ENCODE data around the gene ALG2. TPM values are rescaled to one million over a fixed set of nuclear protein-coding genes. Genes with fewer than 3 reads are reported as not detected.
A peak's percentile ranks its signal among the peaks of the same experiment; 100 is the strongest.

Gene ALG2
- total RNA-seq, 1 donor: 51.8 TPM

DNA sequence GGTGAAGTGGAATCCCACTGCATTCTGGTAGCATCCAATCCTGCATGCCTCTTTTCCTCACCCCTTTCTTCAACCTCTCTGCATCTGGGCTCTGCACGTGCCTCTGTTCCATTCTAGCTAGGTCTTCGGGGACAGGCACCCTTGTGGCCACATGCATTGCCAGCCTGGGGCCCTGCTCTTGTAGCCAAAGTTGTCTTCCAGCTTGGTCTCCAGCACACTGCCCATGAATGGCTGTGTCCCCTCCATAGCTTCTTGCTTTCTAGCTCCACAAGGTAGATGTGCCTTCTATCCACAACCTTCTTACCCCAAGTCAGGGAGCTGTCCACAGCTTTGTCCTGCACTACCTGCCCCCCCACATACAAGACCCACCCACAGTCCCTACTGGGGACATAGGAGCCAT, 32.6 kb downstream of the ALG2 start:
- Histone ChIP-seq H3K27ac (ENCODE audit: low read depth, low read length) (no peak overlapping the region), H3K4me1 (ENCODE audit: insufficient read depth, low read length) (peaks cover 13% of the 10 kb centered on the region), H3K9me3 (ENCODE audit: low read depth, low read length) (no peaks in the 10 kb centered on the region), H3K36me3 (ENCODE audit: insufficient read depth, low read length) (no peaks in the 10 kb centered on the region), H3K4me2 (ENCODE audit: insufficient read depth, low read length) (no peak overlapping the region), H2AFZ (ENCODE audit: low read length) (no peak overlapping the region), H3K27me3 (ENCODE audit: insufficient read depth, low read length) (peaks cover 37% of the 10 kb centered on the region), H3K4me3 (ENCODE audit: insufficient read depth, low read length) (no peak overlapping the region), H3K79me2 (ENCODE audit: insufficient read depth, low read length) (no peaks in the 10 kb centered on the region), H4K20me1 (ENCODE audit: insufficient read depth, low read length) (no peaks in the 10 kb centered on the region)
- TF ChIP-seq CTCF (IDR thresholded peaks at IDR 0.05; ENCODE audit: extremely low read depth, low read depth, low read length): no peak
- no peak for DNase-seq (ENCODE audit: insufficient read length, low spot score, missing footprints)

GRCh38 chr9:99187311-99187710, 34.4 kb downstream of the ALG2 start:
- H3K4me2 ChIP-seq (ENCODE audit: insufficient read depth, low read length): no peak overlapping the region
- H3K4me3 ChIP-seq (ENCODE audit: insufficient read depth, low read length): no peak overlapping the region
- H3K27ac ChIP-seq (ENCODE audit: low read depth, low read length): no peak overlapping the region
- H3K4me1 ChIP-seq (ENCODE audit: insufficient read depth, low read length): peaks cover 7% of the 10 kb centered on the region
- peaks cover 37% of the 10 kb centered on the region for H3K27me3 ChIP-seq (ENCODE audit: insufficient read depth, low read length)
- no peak for DNase-seq (ENCODE audit: insufficient read length, low spot score, missing footprints)
- H3K79me2 ChIP-seq (ENCODE audit: insufficient read depth, low read length): no peaks in the 10 kb centered on the region
- no peaks in the 10 kb centered on the region for H4K20me1 ChIP-seq (ENCODE audit: insufficient read depth, low read length)
- TF ChIP-seq CTCF (IDR thresholded peaks at IDR 0.05; ENCODE audit: extremely low read depth, low read depth, low read length): no peak
- no peaks in the 10 kb centered on the region for H3K36me3 ChIP-seq (ENCODE audit: insufficient read depth, low read length)
- H3K9me3 ChIP-seq (ENCODE audit: low read depth, low read length): no peaks in the 10 kb centered on the region
- H2AFZ ChIP-seq (ENCODE audit: low read length): no peak overlapping the region

DNA sequence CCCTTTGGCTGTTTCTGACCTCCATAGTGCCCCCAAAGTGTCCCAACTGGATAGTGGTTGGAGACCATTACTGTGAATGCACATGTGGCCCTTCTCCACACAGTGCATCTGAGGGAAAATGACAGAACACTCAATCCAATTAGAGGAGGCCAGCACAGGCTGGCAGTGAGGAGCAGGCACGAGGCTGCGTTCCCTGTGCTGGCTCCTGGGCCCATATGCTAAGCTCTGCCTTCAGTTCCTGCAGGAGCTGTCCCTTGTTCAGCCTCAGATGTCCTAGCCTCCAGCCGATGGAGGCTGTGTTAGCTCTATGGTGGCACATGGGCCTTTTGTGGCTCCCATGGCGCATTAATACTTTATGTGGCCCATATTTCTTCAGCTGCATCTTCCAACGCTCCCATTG, 35.8 kb downstream of the ALG2 start:
- no peaks in the 10 kb centered on the region for H3K79me2 ChIP-seq (ENCODE audit: insufficient read depth, low read length)
- H2AFZ ChIP-seq (ENCODE audit: low read length): no peak overlapping the region
- H4K20me1 ChIP-seq (ENCODE audit: insufficient read depth, low read length): no peaks in the 10 kb centered on the region
- H3K4me2 ChIP-seq (ENCODE audit: insufficient read depth, low read length): no peak overlapping the region
- H3K36me3 ChIP-seq (ENCODE audit: insufficient read depth, low read length): no peaks in the 10 kb centered on the region
- peaks cover 37% of the 10 kb centered on the region for H3K27me3 ChIP-seq (ENCODE audit: insufficient read depth, low read length)
- H3K27ac ChIP-seq (ENCODE audit: low read depth, low read length): no peak overlapping the region
- no peak overlapping the region for H3K4me3 ChIP-seq (ENCODE audit: insufficient read depth, low read length)
- DNase-seq (ENCODE audit: insufficient read length, low spot score, missing footprints): no peak
- H3K9me3 ChIP-seq (ENCODE audit: low read depth, low read length): no peaks in the 10 kb centered on the region
- peaks cover 7% of the 10 kb centered on the region for H3K4me1 ChIP-seq (ENCODE audit: insufficient read depth, low read length)
- no peak for TF ChIP-seq CTCF (IDR thresholded peaks at IDR 0.05; ENCODE audit: extremely low read depth, low read depth, low read length)

DNA sequence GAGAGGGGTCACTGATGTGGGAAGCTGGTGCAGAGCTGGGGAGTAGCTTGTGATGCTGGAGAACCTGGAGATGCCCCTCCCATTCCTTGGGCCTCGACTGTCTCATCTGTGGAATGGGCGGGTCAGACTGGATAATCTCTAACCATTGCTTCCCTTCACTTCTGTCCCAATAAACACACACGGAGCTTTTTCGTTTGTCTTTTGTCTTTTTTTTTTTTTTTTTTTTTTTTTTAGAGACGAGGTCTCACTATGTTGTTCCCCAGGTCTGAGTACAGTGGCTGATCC, 36.5 kb downstream of the ALG2 start:
- no peak for TF ChIP-seq CTCF (IDR thresholded peaks at IDR 0.05; ENCODE audit: extremely low read depth, low read depth, low read length)
- Histone ChIP-seq H3K4me1 (ENCODE audit: insufficient read depth, low read length) (peaks cover 7% of the 10 kb centered on the region), H3K36me3 (ENCODE audit: insufficient read depth, low read length) (no peaks in the 10 kb centered on the region), H3K9me3 (ENCODE audit: low read depth, low read length) (no peaks in the 10 kb centered on the region), H3K27me3 (ENCODE audit: insufficient read depth, low read length) (peaks cover 37% of the 10 kb centered on the region), H4K20me1 (ENCODE audit: insufficient read depth, low read length) (no peaks in the 10 kb centered on the region), H3K4me2 (ENCODE audit: insufficient read depth, low read length) (peak overlapping the region; percentile 90), H2AFZ (ENCODE audit: low read length) (peak overlapping the region; percentile 98), H3K4me3 (ENCODE audit: insufficient read depth, low read length) (peak overlapping the region; percentile 70), H3K79me2 (ENCODE audit: insufficient read depth, low read length) (no peaks in the 10 kb centered on the region), H3K27ac (ENCODE audit: low read depth, low read length) (no peak overlapping the region)
- no peak for DNase-seq (ENCODE audit: insufficient read length, low spot score, missing footprints)
